ENCODE measurements around the gene ABL1.

- TF ChIP-seq ZNF274 (CRISPR knock-in tag; IDR thresholded peaks at IDR 0.05): no peak
- TF ChIP-seq FOSL1 (CRISPR knock-in tag; IDR thresholded peaks at IDR 0.05; ENCODE audit: borderline replicate concordance): no peak
- TF ChIP-seq NFYC (CRISPR knock-in tag; IDR thresholded peaks at IDR 0.05): no peak
- TF ChIP-seq EZH2 (conservative IDR thresholded peaks at IDR 0.05; ENCODE audit: low read depth, low read length): no peak
- no peak for TF ChIP-seq HNRNPLL (IDR thresholded peaks at IDR 0.05; ENCODE audit: low read depth, low read length, poor library complexity, severe bottlenecking)
- no peak for TF ChIP-seq ETV6 (CRISPR knock-in tag; conservative IDR thresholded peaks at IDR 0.05)
- no peak for TF ChIP-seq TFAP4 (IDR thresholded peaks at IDR 0.05; ENCODE audit: borderline replicate concordance, low read depth)
- TF ChIP-seq, protein P1, sequence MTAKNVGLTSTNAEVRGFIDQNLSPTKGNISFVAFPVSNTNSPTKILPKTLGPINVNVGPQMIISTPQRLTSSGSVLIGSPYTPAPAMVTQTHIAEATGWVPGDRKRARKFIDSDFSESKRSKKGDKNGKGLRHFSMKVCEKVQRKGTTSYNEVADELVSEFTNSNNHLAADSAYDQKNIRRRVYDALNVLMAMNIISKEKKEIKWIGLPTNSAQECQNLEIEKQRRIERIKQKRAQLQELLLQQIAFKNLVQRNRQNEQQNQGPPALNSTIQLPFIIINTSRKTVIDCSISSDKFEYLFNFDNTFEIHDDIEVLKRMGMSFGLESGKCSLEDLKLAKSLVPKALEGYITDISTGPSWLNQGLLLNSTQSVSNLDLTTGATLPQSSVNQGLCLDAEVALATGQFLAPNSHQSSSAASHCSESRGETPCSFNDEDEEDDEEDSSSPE (CRISPR knock-in tag; IDR thresholded peaks at IDR 0.05): no peak
- TF ChIP-seq POLR2A (IDR thresholded peaks at IDR 0.05; ENCODE audit: insufficient read depth in 1 of 2, low read depth in 2 of 2, low read length in 2 of 2): no peak
- TF ChIP-seq ZNF543 (CRISPR knock-in tag; IDR thresholded peaks at IDR 0.05): no peak
Observed at GRCh38 chr9:130931508-130932254, 96.6 kb downstream of the ABL1 start.

Data from HepG2 (cell line).